Fibroblast of peridontal ligament (primary cell): Measurements from ENCODE around the gene MTOR.

Experiments used
- DNase-seq: peaks from one replicate; pipeline ENCODE4 v3.0.0-alpha.2; 2010; ENCODE audit errors: extremely low read depth

The MTOR gene

GRCh38 chr1:11151114-11151513, 111.2 kb downstream of the MTOR start:
- no peak for DNase-seq

GRCh38 chr1:11150326-11150725, 112.0 kb downstream of the MTOR start:
- peak; percentile 26 for DNase-seq

- DNase-seq = no peak
Observed at GRCh38 chr1:11147197-11147770, 115.1 kb downstream of the MTOR start.

- no peak for DNase-seq
Observed at GRCh38 chr1:11145741-11146140, 116.6 kb downstream of the MTOR start.

- DNase-seq = no peak
Observed at GRCh38 chr1:11144570-11145256, 117.6 kb downstream of the MTOR start.

GRCh38 chr1:11143907-11144306, 118.4 kb downstream of the MTOR start:
- no peak for DNase-seq

GRCh38 chr1:11143401-11143800, 119.0 kb downstream of the MTOR start:
- DNase-seq = no peak

- DNase-seq = no peak
Observed at GRCh38 chr1:11142618-11143391, 119.5 kb downstream of the MTOR start.

- peak; percentile 62 for DNase-seq
Observed at GRCh38 chr1:11138952-11139351, 123.4 kb downstream of the MTOR start.

GRCh38 chr1:11138029-11138428, 124.3 kb downstream of the MTOR start:
- no peak for DNase-seq

- peak; percentile 33 for DNase-seq
Observed at GRCh38 chr1:11134898-11135266, 127.5 kb downstream of the MTOR start.

GRCh38 chr1:11134251-11134897, 128.0 kb downstream of the MTOR start:
- peak; percentile 56 for DNase-seq

- no peak for DNase-seq
Observed at GRCh38 chr1:11132563-11133293, 129.6 kb downstream of the MTOR start.

GRCh38 chr1:11131816-11132215, 130.5 kb downstream of the MTOR start:
- no peak for DNase-seq

GRCh38 chr1:11130406-11130805, 131.9 kb downstream of the MTOR start:
- no peak for DNase-seq

GRCh38 chr1:11129649-11130390, 132.5 kb downstream of the MTOR start:
- DNase-seq = no peak

- DNase-seq = no peak
Observed at GRCh38 chr1:11126569-11126968, 135.8 kb downstream of the MTOR start.

GRCh38 chr1:11125931-11126330, 136.4 kb downstream of the MTOR start:
- no peak for DNase-seq

GRCh38 chr1:11124965-11125364, 137.4 kb downstream of the MTOR start:
- no peak for DNase-seq

GRCh38 chr1:11116318-11116717, 146.0 kb downstream of the MTOR start:
- no peak for DNase-seq

- DNase-seq = no peak
Observed at GRCh38 chr1:11114966-11115365, 147.4 kb downstream of the MTOR start.
